Hematopoietic multipotent progenitor cell treated with erythropoietin and hydrocortisone succinate and interleukin-3 and kit ligand, for 15 days (in vitro differentiated cells): ENCODE data around the gene PRR36.

Source experiments
- DNase-seq: peaks from one replicate; pipeline ENCODE4 v3.0.0-alpha.2; 2015; ENCODE audit warnings: low spot score

PRR36 gene

GRCh38 chr19:7912697-7913564 is 38.7 kb upstream of the PRR36 start:
- no peak for DNase-seq

DNA sequence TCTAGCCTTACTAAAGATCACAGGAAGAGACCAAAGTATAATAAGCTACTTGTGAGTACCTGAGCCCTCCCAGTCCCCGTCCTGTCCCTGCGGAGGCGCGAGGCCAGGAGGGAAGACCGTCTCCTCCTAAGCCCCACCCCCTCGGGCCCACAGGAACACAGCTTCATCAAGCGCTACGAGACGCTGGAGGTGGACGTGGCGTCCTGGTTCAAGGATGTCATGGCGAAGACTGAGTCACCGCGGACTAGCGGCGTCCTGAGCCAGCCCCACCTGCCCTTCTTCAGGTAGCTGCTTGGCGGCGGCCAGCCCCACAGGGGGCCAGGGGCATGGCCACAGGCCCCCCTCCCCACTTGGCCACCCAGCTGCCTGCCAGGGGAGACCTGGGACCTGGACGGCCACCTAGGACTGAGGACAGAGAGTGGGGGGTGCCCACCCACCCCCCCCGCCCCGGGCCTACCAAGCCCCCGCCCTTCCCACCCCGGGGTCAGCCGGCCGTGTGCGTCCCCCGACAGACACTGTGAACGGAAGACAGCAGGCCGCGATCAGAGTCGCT is 38.0 kb upstream of the PRR36 start:
- no peak for DNase-seq

- no peak for DNase-seq
These were observed 37.4 kb upstream of the PRR36 start for GRCh38 chr19:7911508-7912143.

DNA sequence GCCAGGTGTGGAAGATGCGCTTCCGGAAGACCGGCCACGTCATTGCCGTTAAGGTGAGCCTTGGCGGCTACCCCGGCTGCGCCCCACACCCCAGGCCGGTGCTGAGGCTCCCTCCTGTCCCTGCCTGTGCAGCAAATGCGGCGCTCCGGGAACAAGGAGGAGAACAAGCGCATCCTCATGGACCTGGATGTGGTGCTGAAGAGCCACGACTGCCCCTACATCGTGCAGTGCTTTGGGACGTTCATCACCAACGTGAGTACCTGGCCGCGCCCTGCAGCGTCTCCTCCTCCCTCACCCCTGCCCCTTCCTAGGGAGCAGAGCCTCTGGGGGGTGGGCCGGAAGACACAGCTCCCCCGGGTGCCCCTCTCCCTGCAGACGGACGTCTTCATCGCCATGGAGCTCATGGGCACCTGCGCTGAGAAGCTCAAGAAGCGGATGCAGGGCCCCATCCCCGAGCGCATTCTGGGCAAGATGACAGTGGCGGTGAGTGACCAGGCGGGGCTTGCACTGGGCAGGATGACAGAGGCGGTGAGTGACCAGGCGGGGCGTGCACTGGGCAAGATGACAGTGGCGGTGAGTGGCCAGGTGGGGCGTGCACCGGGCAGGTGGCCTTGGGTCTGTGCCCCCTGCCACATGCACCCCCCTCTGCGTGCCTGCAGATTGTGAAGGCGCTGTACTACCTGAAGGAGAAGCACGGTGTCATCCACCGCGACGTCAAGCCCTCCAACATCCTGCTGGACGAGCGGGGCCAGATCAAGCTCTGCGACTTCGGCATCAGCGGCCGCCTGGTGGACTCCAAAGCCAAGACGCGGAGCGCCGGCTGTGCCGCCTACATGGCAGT is 36.4 kb upstream of the PRR36 start:
- DNase-seq: no peak

GRCh38 chr19:7909471-7910067 is 35.4 kb upstream of the PRR36 start:
- DNase-seq: no peak

- no peak for DNase-seq
These were observed 34.7 kb upstream of the PRR36 start for GRCh38 chr19:7908742-7909461.

DNA sequence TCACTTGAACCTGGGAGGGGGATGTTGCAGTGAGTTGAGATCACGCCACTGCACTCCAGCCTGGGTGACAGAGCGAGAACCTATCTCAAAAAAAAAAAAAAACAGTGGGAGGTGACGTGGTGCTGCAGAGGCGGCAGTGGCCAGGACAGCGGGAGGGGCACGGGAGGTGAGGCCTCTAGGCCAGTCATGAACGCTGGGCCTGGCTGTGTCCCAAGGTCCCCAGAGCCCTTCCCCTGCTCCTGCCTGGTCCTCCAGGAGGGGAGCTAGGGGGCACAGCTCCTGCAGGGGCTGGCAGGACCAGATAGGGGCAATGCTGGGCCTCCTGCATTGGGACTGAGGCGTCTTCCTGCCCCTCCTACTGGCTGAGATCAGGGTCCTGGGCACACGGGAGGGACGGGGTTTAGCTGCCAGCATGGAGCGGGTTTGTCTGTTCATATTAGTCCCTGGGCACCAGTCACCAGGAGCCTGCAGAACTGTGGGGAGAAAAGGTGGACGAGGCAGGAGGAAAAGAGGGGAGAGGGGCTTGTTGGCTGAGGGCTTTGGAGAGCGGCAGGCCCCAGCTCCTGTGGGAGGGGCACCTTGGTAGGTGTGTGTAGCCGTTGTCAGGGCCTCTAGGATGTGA is 34.0 kb upstream of the PRR36 start:
- peak; percentile 55 for DNase-seq

GRCh38 chr19:7907544-7907943 is 33.4 kb upstream of the PRR36 start:
- no peak for DNase-seq

DNA sequence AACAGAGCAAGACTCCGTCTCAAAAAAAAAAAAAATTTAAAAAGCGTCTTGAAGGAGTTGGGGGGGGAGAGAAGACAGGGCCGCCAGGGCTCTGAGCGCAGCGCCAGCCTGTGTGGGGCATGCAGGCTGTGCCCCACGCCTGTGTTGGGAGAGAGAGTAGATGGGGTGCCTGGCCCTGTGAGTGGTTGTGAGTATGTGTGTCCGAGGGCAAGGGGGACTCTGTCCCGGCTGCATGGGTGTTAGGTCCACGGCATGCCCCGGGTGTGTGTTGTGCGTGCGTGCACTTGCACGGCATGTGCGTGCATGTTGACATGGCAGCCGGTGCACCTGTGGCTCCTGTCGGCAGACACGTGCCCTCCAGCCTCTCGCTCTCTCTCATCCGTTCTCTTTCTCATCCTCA is 32.9 kb upstream of the PRR36 start:
- no peak for DNase-seq

GRCh38 chr19:7905859-7906258 is 31.7 kb upstream of the PRR36 start:
- DNase-seq: no peak

DNA sequence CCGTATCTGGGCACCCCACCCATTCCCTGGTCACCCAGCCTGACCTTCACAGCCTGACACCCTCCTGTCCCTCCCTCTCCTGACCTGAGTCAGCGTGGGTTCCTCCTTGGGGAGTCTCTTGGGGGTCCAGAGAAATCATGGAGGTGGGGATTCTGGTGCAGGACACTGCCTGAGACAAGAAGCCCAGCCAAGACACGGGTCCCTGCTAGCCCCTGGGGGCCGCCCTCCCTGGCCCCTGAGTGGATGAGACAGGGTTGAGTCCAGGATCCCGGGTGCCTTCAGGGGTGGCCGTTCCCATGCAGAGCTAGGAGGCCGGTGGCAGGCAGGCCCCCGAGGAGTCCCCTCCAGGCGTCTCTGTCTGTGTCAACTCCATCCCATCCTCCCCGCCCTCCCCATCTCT is 31.1 kb upstream of the PRR36 start:
- no peak for DNase-seq

- DNase-seq: no peak
These were observed 30.2 kb upstream of the PRR36 start for GRCh38 chr19:7904074-7905020.

GRCh38 chr19:7903244-7904073 is 29.3 kb upstream of the PRR36 start, which contains the start of gene MAP2K7:
TSS of gene MAP2K7 (plus strand) at chr19:7903877. CDS start at chr19:7903945, 68 bp downstream.
- peak; percentile 100 for DNase-seq

DNA sequence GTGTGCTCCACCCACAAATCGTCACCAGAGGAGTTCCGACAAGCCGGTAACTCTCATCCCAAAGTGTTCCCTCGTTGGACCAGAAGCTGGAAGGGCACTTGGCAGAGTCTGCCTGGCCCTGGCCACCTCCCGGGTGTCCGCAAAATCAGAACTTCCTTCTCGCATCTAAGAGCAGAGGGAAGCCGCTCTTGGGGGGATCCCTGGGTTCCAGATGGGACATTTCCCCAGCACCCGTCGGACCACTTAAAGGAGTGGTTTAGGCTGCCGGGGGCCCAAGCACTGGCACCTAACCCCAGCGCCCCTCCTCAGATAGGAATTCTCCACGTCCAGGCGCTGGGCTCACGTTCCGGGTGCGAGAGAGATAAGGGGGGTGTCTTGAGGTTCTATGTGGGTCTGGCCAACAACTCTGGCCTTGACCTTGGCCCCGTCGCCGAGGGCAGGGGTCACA is 28.6 kb upstream of the PRR36 start:
- no peak for DNase-seq

DNA sequence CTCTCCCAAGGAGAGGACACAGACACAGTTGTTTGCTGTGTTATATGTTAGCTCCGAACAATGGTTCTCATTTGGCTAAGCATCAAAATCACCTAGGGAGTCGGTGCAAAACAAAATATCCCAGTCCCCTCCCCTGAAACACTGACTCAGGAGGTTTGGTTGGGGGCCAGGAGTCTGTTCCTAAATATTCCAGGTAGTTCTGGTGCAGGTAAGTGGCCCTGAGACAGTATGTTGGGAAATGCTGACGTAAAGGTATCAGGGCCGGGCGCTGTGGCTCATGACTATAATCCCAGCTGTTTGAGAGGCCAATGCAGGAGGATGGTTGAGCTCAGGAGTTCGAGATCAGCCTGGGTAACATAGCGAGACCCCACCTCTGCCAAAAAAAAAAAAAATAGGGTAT is 27.1 kb upstream of the PRR36 start:
- DNase-seq: no peak

DNA sequence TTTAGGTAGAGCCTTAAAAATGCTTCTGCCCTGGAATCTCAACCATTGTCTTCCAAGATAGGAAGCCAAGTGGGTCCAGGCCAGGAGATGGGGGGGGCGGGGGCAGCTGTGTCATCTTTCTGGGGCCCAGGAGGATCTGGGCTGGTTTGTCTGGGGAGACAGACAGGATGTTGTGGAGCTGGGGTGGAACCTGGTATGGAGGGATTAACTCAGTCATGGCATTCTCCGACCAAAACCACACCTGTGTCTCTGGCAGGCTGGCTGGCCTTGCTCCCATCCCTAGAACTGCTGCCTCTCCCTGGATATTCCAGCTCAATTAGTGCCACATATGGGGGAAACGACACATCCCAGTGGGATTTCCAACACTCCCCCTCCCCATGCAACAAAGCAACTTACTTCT is 26.7 kb upstream of the PRR36 start:
- DNase-seq: no peak

- DNase-seq: no peak
These were observed 26.2 kb upstream of the PRR36 start for GRCh38 chr19:7900401-7900870.

- no peak for DNase-seq
These were observed 25.7 kb upstream of the PRR36 start for GRCh38 chr19:7899751-7900378.
